GM12873 (cell line): ENCODE results near the gene SLC50A1.

Experiments used
- CTCF ChIP-seq: IDR thresholded peaks from 2 replicates; pipeline ENCODE4 v1.5.1; 2012; ENCODE audit warnings: low read depth, mild to moderate bottlenecking, moderate library complexity, low read length, control low read depth; ENCODE audit not compliant: insufficient read depth; ENCODE audit errors: missing control alignments

Gene SLC50A1

GRCh38 chr1:155172732-155173477 is 37.3 kb downstream of the SLC50A1 start, which contains the start of gene KRTCAP2:
Gene KRTCAP2, minus strand, starts transcription at chr1:155173304. Its CDS starts 80 bp downstream, at chr1:155173224.
- peak; percentile 99 for TF ChIP-seq CTCF

- no peak for TF ChIP-seq CTCF
Measured at GRCh38 chr1:155173478-155174323, 38.0 kb downstream of the SLC50A1 start, which contains the start of gene TRIM46. Gene TRIM46, plus strand, starts transcription at chr1:155173849. Its CDS starts 118 bp downstream, at chr1:155173967.

- no peak for TF ChIP-seq CTCF
Measured at GRCh38 chr1:155174324-155175280, 39.0 kb downstream of the SLC50A1 start.

GRCh38 chr1:155175281-155175926 is 39.8 kb downstream of the SLC50A1 start:
- no peak for TF ChIP-seq CTCF

GRCh38 chr1:155175927-155176371 is 40.3 kb downstream of the SLC50A1 start:
- TF ChIP-seq CTCF = peak; percentile 22

- TF ChIP-seq CTCF = peak; percentile 96
Measured at GRCh38 chr1:155176544-155177071, 41.0 kb downstream of the SLC50A1 start.
